ENCODE data around the gene RPS24.
"Not testable (repeated sequence)": the region's sequence is repeated elsewhere in the genome, so short reads cannot be mapped to it uniquely, and the experiment has no call there.

RPS24 gene

DNA sequence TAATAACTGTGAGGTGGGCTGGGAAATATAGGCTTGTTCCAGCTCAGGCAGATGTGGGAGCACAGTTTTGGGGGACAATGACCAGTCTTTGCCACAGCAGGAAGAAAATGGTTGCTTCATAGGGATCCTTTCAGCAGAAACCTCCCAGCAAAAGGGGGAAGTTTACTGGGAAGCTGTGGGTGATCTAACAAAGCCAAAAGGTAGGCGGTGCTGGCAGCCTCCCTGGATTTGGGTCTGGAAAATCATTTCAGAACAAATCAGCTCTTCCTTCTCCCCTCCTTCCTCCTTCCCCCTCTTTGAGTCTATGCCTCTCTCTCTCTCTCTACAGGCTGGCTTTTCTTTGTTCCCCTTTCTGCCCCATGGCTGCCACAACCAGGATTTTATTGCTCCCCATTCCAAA is 16.2 kb downstream of the RPS24 start:
- no peak for FAIRE-seq

DNA sequence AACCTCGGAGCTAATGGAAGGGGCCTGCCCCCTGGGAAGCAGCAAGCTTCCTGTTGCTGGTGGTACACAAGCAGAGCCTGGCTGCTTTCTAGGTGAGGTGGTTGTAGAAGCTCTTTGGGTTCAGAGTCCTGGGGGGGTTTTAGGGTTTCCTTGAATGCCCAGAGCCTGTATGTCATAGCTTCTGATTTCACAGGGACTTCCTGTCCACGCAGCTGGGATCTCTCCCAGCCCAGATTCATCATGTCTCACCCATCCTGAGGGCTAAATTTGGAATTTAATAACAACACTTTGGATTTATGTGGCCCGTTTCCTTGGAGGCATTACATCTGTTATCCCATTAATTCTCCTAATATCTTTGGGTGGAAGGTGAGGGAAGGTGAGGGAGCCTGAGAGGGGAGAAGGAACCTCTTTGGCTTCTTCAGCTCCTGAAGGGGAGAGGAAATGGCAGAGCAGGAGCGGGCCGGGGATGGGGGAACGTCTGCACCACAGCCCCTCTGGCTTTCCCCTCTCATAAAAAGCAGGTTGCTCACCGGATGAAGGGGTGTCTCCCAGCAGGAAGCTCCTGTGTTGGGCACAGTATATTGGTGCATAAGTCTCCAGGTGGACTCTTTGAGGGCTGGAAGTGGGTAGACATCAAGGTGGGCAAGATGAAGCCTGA is 19.7 kb downstream of the RPS24 start:
- no peak for FAIRE-seq
- peak; percentile 50 for DNase-seq (ENCODE audit: insufficient read length, low spot score)

More for the DNA sequence above, 16.2 kb downstream of the RPS24 start:
- no peak for DNase-seq (ENCODE audit: insufficient read length, low spot score)
- no peak for TF ChIP-seq POLR2A (IDR thresholded peaks at IDR 0.05; ENCODE audit: low read depth, low read length)

DNA sequence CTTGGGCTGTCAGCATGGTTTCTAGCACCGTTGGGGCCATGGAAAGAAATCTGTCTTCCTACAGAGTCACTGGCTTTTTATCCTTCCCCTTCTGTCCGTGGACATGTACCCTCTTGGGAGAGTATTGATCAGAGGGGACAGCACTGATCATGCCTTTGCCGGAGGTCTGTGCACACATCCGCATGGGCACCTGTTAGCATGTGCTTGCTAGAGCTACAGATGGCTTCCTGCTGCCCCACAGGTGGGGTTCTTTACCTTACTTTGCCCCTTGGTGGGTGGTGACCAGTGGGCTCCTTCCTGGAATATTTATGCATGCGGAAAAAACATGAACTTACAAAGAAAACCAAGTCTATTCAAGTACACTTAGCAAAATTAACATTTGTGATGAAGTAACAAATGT is 24.9 kb downstream of the RPS24 start:
- no peak for DNase-seq (ENCODE audit: insufficient read length, low spot score)
- TF ChIP-seq POLR2A (IDR thresholded peaks at IDR 0.05; ENCODE audit: low read depth, low read length): no peak
- FAIRE-seq: no peak

More for the DNA sequence above, 19.7 kb downstream of the RPS24 start:
- TF ChIP-seq POLR2A (IDR thresholded peaks at IDR 0.05; ENCODE audit: low read depth, low read length): no peak

DNA sequence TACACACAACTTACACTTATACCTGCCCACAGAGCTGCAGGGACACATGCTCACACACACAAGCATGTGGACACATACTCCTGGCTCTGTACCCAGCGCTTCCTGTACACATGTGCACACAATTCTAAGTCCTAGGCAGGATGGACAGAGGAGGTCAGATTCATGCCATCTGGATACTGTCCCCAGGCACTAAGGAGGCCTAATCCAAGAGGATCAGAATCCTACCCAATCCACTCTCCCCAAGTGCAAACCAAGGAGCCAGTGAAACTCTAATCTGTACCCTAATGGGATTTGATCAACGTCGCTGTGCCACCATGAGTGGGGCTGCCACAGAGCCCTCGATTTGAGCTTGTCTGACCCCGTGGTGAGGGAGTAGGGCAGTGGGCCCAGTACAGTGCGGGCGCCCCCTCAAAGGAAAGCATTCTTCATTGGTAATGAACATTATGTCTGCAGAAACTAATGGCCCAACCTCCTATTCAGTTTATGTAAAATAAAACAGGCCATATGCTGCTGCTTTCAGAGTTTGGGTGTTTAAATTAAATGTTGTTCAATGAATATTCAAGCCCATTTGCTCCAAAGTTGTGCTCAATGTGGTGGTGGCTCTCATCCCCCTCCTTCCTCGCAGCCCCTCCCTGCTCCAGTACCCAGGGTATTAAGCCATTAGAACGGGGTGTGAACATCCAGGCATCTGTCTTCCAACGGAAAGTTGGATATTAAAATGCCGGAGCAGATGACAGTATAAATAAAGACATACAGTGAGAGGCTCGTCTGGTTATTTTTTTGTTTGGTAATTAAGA is 26.4 kb downstream of the RPS24 start:
- no peak for TF ChIP-seq POLR2A (IDR thresholded peaks at IDR 0.05; ENCODE audit: low read depth, low read length)
- DNase-seq (ENCODE audit: insufficient read length, low spot score) (no peak), FAIRE-seq (no peak)

DNA sequence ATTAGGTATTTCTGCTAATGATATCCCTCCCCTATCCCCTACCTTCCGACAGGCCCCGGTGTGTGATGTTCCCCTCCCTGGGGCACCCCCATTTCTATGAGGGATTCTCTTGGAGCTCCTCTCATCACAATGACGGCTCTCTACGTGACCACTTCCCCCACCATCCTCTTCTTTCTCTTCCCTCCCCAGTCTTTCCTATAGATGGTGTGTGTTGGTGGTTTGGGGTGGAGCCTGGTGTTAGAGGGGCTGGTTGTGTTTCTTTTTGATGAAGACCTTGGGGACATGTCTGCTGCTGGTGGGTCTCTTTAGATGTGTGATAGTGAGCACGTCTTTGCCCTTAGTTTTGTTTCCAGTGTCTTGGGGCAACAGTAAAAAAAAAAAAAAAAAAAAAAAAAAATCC is 28.6 kb downstream of the RPS24 start:
- no peak for FAIRE-seq
- no peak for DNase-seq (ENCODE audit: insufficient read length, low spot score)
- no peak for TF ChIP-seq POLR2A (IDR thresholded peaks at IDR 0.05; ENCODE audit: low read depth, low read length)

DNA sequence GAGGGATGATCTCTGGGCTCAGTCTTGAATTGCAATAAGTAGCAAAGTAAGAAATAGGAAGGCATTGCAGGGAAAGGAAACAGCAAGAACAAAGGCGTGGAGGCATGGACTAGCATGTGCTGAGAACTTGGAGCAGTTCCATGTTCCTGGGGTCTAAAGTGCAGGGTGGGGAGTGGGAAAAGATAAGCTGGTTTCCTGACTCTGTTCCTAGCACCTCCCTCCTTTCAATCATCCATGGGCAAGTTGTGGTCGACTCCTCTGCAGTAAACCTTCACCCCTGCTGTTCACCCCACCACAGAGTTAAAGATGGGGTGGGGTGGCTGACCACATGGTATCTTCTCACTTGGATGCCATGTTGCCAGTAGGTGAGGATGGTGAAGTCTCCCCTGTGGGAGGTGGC is 29.6 kb downstream of the RPS24 start:
- FAIRE-seq (no peak), DNase-seq (ENCODE audit: insufficient read length, low spot score) (no peak)
- TF ChIP-seq POLR2A (IDR thresholded peaks at IDR 0.05; ENCODE audit: low read depth, low read length): no peak

DNA sequence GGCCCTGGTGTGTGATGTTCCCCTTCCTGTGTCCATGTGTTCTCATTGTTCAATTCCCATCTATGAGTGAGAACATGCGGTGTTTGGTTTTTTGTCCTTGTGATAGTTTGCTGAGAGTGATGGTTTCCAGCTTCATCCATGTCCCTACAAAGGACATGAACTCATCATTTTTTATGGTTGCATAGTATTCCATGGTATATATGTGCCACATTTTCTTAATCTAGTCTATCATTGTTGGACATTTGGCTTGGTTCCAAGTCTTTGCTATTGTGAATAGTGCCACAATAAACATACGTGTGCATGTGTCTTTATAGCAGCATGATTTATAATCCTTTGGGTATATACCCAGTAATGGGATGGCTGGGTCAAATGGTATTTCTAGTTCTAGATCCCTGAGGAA is 31.3 kb downstream of the RPS24 start:
- not testable (repeated sequence) for DNase-seq (ENCODE audit: insufficient read length, low spot score); FAIRE-seq

DNA sequence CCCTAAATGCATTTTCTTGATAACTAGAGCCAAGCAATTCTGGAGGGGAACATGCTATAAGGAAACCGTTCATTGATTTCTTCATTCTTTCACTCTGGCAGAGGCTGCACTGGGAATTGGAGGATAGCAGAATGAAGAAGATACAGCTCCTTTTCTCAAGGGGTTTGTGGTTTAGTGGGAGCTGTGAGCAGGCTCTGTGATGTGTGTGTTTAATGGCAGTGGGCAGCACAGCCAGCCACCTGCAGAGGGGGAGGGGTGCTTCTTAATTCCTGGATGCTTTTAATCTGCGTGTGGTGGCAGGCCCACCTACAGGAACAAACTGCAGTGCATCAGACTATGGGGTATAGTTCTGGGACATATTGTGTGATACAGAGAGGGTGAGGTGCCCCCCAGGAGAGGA is 31.9 kb downstream of the RPS24 start:
- FAIRE-seq (no peak), DNase-seq (ENCODE audit: insufficient read length, low spot score) (no peak)
- TF ChIP-seq POLR2A (IDR thresholded peaks at IDR 0.05; ENCODE audit: low read depth, low read length): no peak

DNA sequence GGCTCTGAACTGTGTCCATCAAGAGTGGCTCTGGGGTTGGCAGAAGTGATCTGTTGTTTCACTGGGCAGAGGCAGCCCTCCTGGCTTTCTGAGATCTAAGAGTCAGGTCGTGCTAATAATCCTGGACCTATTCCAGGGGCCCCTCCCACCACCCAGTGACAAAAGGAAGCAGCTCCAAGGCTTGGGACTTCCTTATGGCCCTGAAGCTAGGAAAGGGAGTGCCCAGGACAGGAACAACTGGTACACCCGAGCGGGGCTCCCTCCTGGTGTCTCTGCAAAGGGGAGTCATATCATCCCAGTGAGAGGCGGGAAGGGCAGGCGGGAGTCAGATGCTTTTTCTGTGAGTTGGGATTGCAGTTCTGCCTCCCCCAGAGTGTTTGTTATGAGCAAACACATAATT is 32.3 kb downstream of the RPS24 start:
- FAIRE-seq: no peak
- TF ChIP-seq POLR2A (IDR thresholded peaks at IDR 0.05; ENCODE audit: low read depth, low read length): no peak
- DNase-seq (ENCODE audit: insufficient read length, low spot score): no peak

DNA sequence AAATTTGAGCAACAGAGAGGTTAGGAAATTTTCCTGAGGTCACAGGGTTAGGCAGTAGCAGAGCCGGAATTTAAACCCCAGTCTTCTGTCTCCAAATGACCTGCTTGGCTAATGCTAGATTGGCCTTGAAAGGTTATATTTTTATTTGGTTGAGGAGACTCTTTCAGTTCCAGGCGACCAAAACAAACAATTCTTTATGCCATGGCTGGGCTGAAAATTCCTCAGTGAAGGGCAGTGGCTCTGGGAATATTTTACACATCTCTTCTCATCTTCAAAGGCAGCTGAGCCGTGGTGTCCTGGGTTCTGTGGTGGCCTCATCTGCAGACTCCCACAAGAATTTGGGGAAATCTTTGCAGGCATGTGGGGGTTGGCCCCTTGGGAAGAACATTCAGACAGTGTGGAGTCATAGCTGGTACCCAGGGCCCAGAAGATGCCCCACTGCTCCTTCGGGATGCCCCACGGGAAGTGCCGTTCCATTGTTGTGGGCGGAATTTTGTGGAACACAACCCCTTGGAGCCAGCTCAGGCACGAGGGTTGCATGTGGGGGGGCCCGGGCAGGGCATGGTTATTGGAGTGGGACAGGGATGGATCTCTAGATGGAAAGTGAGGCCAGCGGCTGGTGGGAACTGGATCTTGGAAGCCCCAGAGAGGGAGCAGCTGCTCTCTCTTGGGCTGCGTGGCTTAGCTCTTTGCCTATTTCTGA is 33.2 kb downstream of the RPS24 start:
- DNase-seq (ENCODE audit: insufficient read length, low spot score) (no peak), FAIRE-seq (no peak)
- no peak for TF ChIP-seq POLR2A (IDR thresholded peaks at IDR 0.05; ENCODE audit: low read depth, low read length)

DNA sequence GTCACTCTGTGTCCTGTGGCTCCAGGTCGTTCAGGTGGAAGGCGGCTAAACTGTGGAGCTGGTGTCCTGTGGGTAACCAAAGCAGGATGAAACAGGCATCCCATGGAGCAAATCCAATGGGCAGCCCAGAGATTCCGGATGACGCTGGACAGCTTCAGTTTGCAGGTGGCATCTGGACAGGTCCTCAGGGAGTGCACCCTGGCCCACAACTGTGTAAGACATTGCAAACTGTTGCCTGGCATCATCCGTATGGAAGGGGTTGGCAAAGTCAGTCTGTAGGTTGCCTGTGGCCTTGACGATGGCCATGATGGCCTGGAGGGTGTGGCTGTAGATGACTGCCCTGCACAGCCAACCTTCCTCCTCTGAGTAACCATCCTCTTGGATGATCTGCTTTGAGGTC is 35.5 kb downstream of the RPS24 start:
- FAIRE-seq (no peak), DNase-seq (ENCODE audit: insufficient read length, low spot score) (no peak)
- no peak for TF ChIP-seq POLR2A (IDR thresholded peaks at IDR 0.05; ENCODE audit: low read depth, low read length)

DNA sequence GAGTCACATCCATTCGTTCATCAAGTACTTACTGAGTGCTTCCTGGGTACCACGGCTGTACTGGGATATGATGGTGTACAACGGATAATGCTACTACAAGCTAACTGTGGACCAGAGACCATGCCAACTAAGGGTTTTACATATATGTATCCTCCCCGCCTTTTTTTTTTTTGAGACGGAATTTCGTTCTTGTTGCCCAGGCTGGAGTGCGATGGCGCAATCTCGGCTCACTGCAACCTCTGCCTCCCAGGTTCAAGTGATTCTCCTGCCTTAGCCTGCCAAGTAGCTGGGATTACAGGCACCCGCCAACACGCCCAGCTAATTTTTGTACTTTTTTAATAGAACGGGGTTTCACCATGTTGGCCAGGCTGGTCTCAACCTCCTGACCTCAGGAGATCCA is 36.4 kb downstream of the RPS24 start:
- FAIRE-seq; DNase-seq (ENCODE audit: insufficient read length, low spot score): not testable (repeated sequence)

DNA sequence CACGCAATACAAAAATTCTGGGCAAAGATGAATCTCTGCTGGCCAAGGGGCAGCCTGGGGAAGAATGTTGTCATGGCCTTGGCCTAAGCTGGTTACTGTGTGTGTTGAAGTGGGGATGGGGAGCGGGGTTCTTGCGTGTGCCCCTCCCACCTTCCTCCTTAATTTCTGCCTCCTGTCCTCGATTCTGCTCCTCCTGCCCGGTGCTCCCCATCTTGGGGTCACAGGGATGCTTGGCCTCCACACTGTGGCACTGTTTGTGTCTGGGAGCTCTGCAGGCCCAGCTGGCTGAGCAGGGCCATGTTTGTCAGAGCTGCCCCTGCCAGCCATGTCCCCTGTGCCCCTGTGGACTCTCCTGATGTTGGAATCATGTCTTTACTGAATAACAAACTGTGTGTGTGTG is 37.1 kb downstream of the RPS24 start:
- FAIRE-seq: no peak
- TF ChIP-seq POLR2A (IDR thresholded peaks at IDR 0.05; ENCODE audit: low read depth, low read length): no peak
- no peak for DNase-seq (ENCODE audit: insufficient read length, low spot score)

DNA sequence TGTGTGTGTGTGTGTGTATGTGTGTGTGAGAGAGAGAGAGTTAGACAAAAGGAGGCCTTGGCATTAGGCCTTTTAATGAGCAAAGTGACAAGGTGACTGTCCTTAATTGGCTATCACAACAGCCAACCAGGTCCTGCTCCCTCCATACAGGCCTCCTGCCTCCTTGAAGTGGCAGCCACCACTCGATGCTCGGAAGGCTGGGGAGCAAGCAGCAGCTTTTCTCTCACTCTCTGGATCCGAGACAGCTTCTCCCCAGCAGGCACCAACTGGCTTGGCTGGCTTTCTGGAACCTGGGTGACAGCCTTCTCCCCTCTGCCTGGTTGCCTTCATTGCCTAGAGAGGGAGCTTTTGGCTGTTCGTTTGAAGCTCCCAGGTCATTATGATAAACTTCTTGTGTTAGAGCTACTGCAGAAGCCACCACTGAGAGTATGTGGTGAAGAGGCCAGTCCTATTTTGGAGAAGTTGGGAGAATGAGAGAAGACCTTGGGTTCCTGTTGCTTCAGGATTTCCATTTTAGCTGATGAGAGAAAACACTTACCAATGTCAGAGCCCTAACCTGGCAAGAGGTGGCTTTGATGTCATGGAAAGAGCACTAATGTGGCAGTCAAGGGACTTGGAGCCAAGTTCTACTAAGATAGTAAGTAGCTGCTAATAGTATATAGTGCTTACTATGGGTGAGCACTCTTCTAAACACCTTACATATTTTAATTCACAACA is 37.6 kb downstream of the RPS24 start:
- TF ChIP-seq POLR2A (IDR thresholded peaks at IDR 0.05; ENCODE audit: low read depth, low read length): no peak
- no peak for FAIRE-seq
- DNase-seq (ENCODE audit: insufficient read length, low spot score): no peak

Measured in H54 (cell line).